GM13976 (cell line): ENCODE results near the gene POP4.

Source experiments
- DNase-seq: peaks from one replicate; pipeline ENCODE4 v3.0.0; 2012; ENCODE audit warnings: low spot score
- CTCF ChIP-seq: IDR thresholded peaks from 2 replicates; pipeline ENCODE4 v1.5.1; 2012; ENCODE audit warnings: borderline replicate concordance, mild to moderate bottlenecking; ENCODE audit not compliant: insufficient read depth; ENCODE audit errors: extremely low read depth, missing control alignments, control extremely low read depth
- in situ Hi-C: fragments of 300-500 bp; cut with MboI; formaldehyde crosslinking; loops from one replicate; pipeline ENCODE4 v1.12.0; 2022; ENCODE audit warnings: low sequenced_read_pairs, mixed read lengths, inconsistent platforms; ENCODE audit not compliant: unreplicated experiment

POP4 gene

GRCh38 chr19:29628661-29629385 lies 22.7 kb downstream of the POP4 start:
- DNase-seq = no peak
- in situ Hi-C loops = no loop called here
- TF ChIP-seq CTCF = no peak

DNA sequence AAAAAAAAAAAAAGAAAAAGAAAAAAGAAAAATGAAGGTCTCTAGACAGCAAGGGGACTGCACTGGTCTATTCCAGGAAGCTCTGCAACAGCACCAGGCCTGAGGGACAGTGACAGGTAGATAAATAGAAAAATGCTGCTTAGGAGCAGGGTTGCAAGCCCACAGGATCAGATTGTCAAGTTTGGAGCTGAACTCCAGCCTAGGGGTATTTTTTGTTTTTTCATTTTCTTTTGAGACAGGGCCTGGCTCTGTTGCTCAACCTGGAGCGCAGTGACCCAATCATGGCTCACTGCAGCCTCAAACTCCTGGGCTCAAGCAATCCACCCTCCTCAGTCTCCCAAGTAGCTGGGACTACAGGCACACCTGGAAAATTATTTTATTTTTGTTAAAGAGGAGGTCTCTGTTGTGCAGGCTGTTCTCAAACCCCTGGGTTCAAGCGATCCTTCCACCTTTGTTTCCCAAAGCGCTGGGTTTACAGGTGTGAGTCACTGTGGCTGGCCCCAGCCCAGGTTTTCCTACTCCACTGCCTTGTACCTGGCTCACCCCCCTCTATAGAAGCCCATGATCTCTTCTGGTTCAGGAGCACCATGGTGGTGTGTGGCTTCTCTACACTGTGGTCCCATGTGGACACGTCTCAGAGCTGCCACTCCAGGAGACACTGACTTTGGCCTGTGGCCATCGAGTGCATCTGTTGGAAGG lies 23.9 kb downstream of the POP4 start:
- TF ChIP-seq CTCF = no peak
- in situ Hi-C loops = no loop called here
- DNase-seq = no peak

DNA sequence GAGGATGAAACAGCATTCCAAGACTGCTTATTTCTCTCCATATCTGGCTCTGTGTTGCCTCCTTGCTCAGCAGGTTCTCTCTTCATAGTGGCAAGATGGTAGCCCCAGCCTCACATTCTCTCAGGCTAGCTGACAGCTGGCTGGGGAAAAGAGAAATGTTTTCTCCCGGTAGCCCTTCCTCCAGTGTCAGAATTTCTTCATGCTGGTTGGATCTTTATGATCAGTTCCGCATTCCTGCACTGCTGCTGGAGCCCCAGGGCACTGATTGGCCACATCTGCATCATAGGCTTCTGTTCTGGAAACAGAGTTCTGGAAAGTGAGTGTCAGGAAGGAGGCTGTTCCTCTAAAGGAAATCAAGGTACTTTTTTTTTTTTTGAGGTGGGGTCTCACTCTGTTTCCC lies 24.6 kb downstream of the POP4 start:
- no peak for TF ChIP-seq CTCF
- in situ Hi-C loops = no loop called here

DNA sequence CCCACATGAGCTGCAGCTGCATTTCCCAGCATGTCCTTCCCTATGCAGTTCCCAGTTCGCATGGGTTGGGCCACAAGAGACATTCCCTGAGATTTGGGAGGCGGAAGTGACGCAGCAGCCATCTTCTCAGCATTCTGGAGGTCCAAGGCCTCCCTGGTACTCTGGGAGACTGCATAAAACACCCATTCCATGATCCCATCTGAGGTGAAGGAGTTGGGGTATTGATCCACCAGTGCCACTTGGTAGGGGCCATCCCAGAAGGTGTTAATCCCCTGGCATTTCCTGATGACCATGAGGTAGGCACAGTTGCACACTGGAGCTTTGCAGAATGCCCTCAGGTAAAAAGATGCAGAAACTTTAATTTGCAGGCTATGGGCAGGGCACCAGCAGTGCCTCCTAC lies 25.4 kb downstream of the POP4 start:
- no peak for DNase-seq
- TF ChIP-seq CTCF = no peak
- in situ Hi-C loops = no loop called here

More for the DNA sequence above, 24.6 kb downstream of the POP4 start:
- no peak for DNase-seq

- no peak for TF ChIP-seq CTCF
- in situ Hi-C loops = no loop called here
- no peak for DNase-seq
Observed at GRCh38 chr19:29634002-29634401, 27.9 kb downstream of the POP4 start.

DNA sequence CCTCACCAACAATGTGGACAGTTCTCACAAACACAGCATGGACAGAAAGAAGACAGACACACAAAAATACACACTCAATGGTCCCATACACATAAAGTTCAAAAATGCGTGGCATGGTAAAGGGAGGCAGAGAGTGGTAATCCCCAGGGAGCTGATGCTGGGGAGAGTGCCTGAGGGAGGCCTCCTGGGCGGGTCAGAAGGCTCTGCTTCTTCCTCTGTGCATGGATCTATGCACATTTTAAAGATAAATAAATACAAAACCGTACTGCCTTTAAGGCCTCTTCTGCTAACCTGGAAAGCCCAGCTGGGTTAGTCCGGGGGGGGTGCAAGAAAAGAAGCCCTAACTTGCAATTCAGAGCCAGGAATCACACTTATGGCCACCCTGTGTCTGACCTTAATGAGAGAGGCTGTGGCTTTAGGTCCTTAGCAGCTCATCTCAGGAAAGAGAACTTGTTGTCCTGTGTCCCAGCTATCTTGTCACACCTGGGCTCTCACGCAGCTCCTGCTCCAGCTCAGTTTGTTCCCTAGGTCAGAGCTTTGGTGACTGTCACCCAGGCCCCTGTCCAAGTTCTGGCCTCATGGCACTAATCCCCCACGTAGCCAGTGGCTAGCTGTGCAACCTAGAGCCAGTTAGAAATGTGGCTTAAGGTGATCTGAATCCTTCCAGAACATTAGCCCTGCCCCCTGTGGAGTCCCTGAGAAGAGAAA lies 28.5 kb downstream of the POP4 start:
- in situ Hi-C loops = no loop called here
- TF ChIP-seq CTCF = no peak
- no peak for DNase-seq
